Cerebellar nuclear complex (tissue), 1 donor: ENCODE data around the gene PSMC4.

Source experiments
- DNase-seq, 2 experiments: peaks; one replicate each; lab custom pipeline; 2025; lab: John Stamatoyannopoulos, UW

Gene PSMC4

GRCh38 chr19:39993605-39994004 lies 22.6 kb downstream of the PSMC4 start:
- no peak for DNase-seq

DNA sequence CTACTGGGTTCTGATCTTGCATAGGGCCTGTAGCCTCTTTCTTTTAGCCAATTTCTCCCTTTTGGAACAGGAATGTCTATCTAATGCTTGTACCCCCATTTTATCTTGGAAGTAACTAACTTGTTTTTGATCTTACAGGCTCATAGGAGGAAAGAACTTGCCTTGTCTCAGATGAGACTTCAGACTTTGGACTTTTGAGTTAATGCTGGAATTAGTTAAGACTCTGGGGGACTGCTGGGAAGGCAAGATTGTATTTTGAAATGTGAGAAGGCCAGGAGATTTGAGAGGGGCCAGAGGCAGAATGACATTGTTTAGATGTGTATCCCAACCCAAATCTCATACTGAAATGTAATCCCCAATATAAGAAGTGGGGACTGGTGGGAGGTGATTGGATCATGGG lies 23.4 kb downstream of the PSMC4 start:
- no peak for DNase-seq

DNA sequence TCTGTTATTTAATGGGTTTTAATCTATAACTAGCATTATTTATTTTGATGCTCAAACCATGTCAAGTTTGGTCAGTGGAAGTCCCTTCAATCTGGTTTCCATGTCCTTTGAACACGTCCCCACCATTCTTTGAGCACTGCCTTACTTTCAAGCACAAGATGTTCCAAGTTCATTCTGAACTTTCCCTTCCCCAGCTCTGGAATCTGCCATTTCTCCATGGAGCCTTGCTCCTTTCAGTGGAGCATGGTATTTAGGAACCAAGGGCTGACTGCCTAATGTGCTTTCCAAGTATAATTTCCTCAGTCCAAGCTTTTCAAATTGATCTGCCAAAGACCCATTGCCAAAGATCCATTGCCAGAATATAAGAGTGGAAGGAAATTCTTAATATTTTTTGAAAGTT lies 24.8 kb downstream of the PSMC4 start:
- no peak for DNase-seq

- no peak for DNase-seq
Measured at GRCh38 chr19:39996218-39996810, 25.3 kb downstream of the PSMC4 start.

- peak in 1 of 2 experiments; percentile 81 for DNase-seq
Measured at GRCh38 chr19:39996811-39997637, 26.1 kb downstream of the PSMC4 start, which contains the start of gene ZNF546. TSS of gene ZNF546 (plus strand) at chr19:39997060. CDS start at chr19:39998327, 1,267 bp downstream.

DNA sequence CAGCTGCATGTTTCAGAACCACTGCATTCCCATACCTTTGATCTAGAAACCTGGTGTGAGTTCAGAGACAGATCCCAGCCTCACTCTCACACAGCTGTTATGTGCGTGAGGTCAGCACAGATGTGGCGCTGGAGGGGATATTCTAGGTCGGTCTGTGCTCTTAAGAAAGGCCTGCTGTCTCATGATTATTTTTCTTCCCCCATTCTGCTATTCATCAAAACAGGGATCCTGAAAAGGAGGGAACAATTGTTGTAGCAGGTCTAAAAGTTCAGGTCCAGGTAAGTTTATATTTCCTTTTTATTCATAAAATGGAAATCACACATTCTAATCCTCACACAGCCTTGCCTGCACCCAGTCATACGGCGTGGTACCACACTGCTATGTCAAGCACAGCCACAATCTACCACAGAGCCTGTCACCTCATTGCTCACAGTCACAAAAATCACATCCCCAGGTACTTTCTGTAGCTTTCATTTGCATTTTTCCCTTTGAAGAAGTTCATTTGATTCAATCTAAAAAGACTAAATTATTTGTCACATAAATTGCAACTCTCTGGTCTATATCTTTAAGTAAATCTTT lies 26.8 kb downstream of the PSMC4 start:
- no peak for DNase-seq

DNA sequence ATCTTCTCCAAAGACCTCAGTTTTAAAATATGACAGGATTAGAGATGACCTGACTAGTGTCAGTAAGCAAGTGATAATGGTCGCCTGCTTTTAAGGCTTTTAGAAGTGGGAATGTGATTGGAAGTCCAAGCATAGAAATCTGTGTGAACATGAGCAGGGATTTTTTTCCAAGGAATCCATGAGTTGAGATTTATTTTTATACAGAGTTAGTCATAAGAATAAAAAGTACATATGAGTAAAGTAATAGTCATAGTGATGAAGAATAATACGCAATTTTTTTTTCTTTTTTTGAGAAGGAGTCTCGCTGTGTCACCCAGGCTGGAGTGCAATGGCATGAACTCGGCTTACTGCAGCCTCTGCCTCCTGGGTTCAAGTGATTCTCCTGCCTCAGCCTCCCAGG lies 27.5 kb downstream of the PSMC4 start:
- DNase-seq = no peak

- no peak for DNase-seq
Measured at GRCh38 chr19:40005691-40006272, 34.8 kb downstream of the PSMC4 start.

DNA sequence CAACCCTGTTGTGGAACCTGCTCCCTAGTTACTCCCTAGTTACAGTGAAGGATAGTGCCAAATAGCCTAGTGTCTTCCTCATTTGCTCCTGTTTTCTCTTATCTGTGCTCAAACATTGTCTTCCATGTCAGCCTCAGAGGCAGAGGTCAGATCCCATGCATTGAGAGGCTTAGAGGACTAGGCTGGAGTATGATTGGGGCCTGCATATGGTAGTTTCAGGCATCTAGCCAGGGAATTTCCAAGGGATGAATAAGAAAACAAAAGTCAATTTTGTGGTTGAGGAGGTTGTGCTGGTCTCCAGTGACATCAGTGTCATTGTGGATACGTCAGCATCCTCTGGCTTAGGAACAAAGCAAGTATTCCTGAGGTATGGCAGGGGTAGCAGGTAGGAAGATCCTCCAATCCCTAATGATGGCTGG lies 35.3 kb downstream of the PSMC4 start:
- DNase-seq = no peak

GRCh38 chr19:40009674-40010073 lies 38.7 kb downstream of the PSMC4 start:
- DNase-seq = no peak

DNA sequence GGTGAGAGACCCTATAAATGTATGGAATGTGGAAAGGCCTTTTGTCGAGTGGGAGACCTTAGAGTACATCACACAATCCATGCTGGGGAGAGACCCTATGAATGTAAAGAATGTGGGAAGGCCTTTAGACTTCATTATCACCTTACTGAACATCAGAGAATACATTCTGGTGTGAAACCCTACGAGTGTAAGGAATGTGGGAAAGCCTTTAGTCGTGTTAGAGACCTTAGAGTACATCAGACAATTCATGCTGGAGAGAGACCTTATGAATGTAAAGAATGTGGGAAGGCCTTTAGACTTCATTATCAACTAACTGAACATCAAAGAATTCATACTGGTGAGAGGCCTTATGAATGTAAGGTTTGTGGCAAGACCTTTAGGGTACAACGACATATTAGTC lies 43.0 kb downstream of the PSMC4 start:
- no peak for DNase-seq

DNA sequence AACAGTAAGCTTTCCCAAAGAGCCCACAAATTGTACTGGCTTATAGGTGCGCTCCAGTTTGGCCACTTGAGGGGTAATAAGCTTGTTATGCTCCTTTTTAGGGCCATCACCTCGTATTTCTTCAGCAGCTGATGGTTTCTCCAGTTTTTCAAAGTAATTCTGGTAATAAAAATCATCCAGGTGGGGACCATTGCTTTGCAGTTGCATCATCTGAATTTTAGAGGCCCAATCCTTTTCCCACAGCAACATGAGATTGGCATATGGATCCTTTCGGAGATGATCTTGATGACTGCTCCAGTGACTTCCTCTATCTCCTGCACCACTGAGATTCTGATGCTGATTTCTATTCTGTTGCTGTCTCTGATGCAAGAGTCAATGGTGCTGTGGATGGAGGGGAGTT lies 53.0 kb downstream of the PSMC4 start:
- no peak for DNase-seq

DNA sequence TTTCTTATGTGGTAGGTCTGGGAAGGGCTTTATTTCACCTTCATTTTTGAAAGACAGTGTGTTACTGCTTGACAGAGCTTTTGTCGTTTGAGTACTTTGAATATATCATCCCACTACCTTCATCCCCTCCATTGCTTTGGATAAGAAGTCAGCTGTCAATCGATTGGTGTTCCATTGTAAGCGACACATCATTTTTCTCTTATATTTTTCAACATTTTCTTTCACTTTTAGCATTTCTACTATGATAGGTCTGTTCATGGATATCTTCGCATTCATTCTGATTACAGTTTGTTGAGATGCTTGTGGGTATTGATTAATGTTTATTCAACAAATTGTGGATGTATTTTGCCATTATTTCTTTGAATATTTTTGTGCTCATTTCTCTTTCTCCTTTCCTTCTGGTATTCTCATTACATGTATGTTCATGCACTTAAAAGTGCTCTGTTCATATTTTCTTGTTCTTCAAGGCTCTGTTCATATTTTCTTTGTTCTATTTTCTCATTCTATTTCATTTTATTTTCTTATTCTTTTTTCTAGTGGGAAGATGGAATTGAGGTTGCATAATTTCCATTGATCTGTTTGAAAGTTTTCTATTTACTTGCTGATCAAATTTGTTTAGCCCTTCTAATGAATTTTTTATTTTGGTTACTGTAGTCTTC lies 55.1 kb downstream of the PSMC4 start:
- DNase-seq = no peak

- no peak for DNase-seq
Measured at GRCh38 chr19:40026597-40026970, 55.6 kb downstream of the PSMC4 start.
